HepG2 (cell line): ENCODE measurements around the gene TRIM59. TPM values are rescaled to one million over a fixed set of nuclear protein-coding genes. Genes with fewer than 3 reads are reported as not detected.

Source experiments
- ATAC-seq: fragments of 200-7000 bp; cut with Tn5 transposase; 3 replicates; pipeline ENCODE4 v1.9.1; 2020; ENCODE audit warnings: mild to moderate bottlenecking, moderate library complexity
- BruUV-seq: library from RNA; stranded (reverse); fragments of 400-500 nt; replicated peaks from 2 replicates; lab custom pipeline; 2021; lab: Mats Ljungman, UMichigan
- CTCF ChIA-PET: fragments of 300-600 bp; formaldehyde crosslinking; extraction: SDS; loops from one replicate; lab custom pipeline; 2021; ENCODE audit warnings: low total read pairs, inconsistent platforms, low intra/inter-chr PET ratio; lab: Yijun Ruan, JAX
- POLR2A ChIA-PET: fragments of 350-600 bp; sonication (Branson Sonifier 250); formaldehyde crosslinking; loops from one replicate; lab custom pipeline; 2020; ENCODE audit warnings: antibody characterized with exemption, inconsistent platforms; lab: Yijun Ruan, JAX
- DNase-seq: peaks from one replicate; pipeline ENCODE4 v3.0.0-alpha.2; 2015; ENCODE audit warnings: low spot score
- FAIRE-seq: peaks from 3 replicates; lab custom pipeline; 2011; peaks lifted over from hg19 to GRCh38; lab: Jason Lieb, UNC
- H2AFZ ChIP-seq: one replicate; pipeline ENCODE4 v1.6.1; 2011; ENCODE audit warnings: low read length, inconsistent platforms
- H3K27ac ChIP-seq: fragments of 300-600 bp; 3 replicates; pipeline ENCODE4 v1.8.0; 2011; ENCODE audit warnings: mixed run types, mild to moderate bottlenecking, mixed read lengths, low read length, inconsistent platforms; ENCODE audit not compliant: insufficient read depth; ENCODE audit errors: extremely low read length
- H3K27me3 ChIP-seq, 2 experiments: fragments of 200-600 bp in 1 of 2; 2 replicates in 1 of 2; 3 replicates in 1 of 2; pipeline versions ENCODE4 v1.6.0 to v1.8.0; 2011; ENCODE audit warnings: low read length in 2 of 2, mild to moderate bottlenecking in 2 of 2, moderate library complexity in 2 of 2, inconsistent platforms in 1 of 2; ENCODE audit not compliant: insufficient read depth in 2 of 2, control insufficient read depth in 1 of 2
- H3K36me3 ChIP-seq, 2 experiments: fragments of 200-600 bp in 1 of 2; replicated peaks in 1 of 2; 2 replicates in 1 of 2; 3 replicates in 1 of 2; pipeline versions ENCODE4 v1.5.1 to v1.8.0; 2011; ENCODE audit warnings: low read length in 2 of 2, inconsistent platforms in 1 of 2; ENCODE audit not compliant: insufficient read depth in 2 of 2, control insufficient read depth in 1 of 2
- H3K4me1 ChIP-seq: 2 replicates; pipeline ENCODE4 v1.5.1; 2012; ENCODE audit warnings: low read length, inconsistent platforms; ENCODE audit not compliant: insufficient read depth
- H3K4me2 ChIP-seq: 2 replicates; pipeline ENCODE4 v1.6.0; 2011; ENCODE audit warnings: low read depth, low read length, inconsistent platforms
- H3K4me3 ChIP-seq, 3 experiments: fragments of 200-600 bp in 1 of 3; sonication (generic), shearing (Covaris generic) in 1 of 3; replicated peaks in 1 of 3; 2 replicates each; pipeline ENCODE4 v1.5.1; 2011 to 2016; ENCODE audit warnings: low read length in 3 of 3, inconsistent platforms in 2 of 3, low read depth in 2 of 3, mild to moderate bottlenecking in 2 of 3, control low read depth in 1 of 3, mixed read lengths in 1 of 3; ENCODE audit not compliant: insufficient read depth in 1 of 3
- H3K79me2 ChIP-seq: one replicate; pipeline ENCODE4 v1.6.1; 2011; ENCODE audit warnings: low read length, inconsistent platforms; ENCODE audit not compliant: insufficient read depth
- H3K9ac ChIP-seq: 2 replicates; pipeline ENCODE4 v1.6.0; 2011; ENCODE audit warnings: mild to moderate bottlenecking, low read depth, low read length, inconsistent platforms; ENCODE audit not compliant: insufficient read depth
- H3K9me3 ChIP-seq: 2 replicates; pipeline ENCODE4 v1.5.1; 2012; ENCODE audit warnings: mild to moderate bottlenecking, low read length
- H4K20me1 ChIP-seq: 2 replicates; pipeline ENCODE4 v1.6.0; 2011; ENCODE audit warnings: inconsistent platforms, mild to moderate bottlenecking, low read length, moderate library complexity; ENCODE audit not compliant: insufficient read depth
- CCAR2 ChIP-seq: fragments of 200-400 bp; formaldehyde crosslinking; optimal IDR thresholded peaks from 2 replicates; pipeline ENCODE3; 2018; ENCODE audit warnings: low read depth, mild to moderate bottlenecking, low read length, moderate library complexity
- CENPT ChIP-seq: sonication (generic); formaldehyde crosslinking; IDR thresholded peaks from 2 replicates; pipeline ENCODE4 v1.8.0; 2022; ENCODE audit warnings: low read depth, mild to moderate bottlenecking, moderate library complexity, missing genetic modification reagents
- HDAC2 ChIP-seq: sonication (generic); formaldehyde crosslinking; IDR thresholded peaks from 2 replicates; pipeline ENCODE4 v1.4.0; 2020; ENCODE audit warnings: missing genetic modification reagents
- MTF1 ChIP-seq: sonication (generic); formaldehyde crosslinking; IDR thresholded peaks from 2 replicates; pipeline ENCODE4 v1.5.0; 2020; ENCODE audit warnings: missing genetic modification reagents
- MZF1 ChIP-seq: sonication (generic); formaldehyde crosslinking; IDR thresholded peaks from 2 replicates; pipeline ENCODE4 v1.8.1; 2023; ENCODE audit warnings: mild to moderate bottlenecking, missing genetic modification reagents, borderline replicate concordance
- NFKBIZ ChIP-seq: IDR thresholded peaks from 2 replicates; pipeline ENCODE4 v1.6.1; 2018; ENCODE audit warnings: missing genetic modification reagents, missing compliant biosample characterization
- YEATS4 ChIP-seq: sonication (generic); formaldehyde crosslinking; IDR thresholded peaks from 2 replicates; pipeline ENCODE4 v1.4.0; 2020; ENCODE audit warnings: missing genetic modification reagents, borderline replicate concordance
- ZNF326 ChIP-seq: sonication (generic); formaldehyde crosslinking; IDR thresholded peaks from 2 replicates; pipeline ENCODE4 v1.4.0; 2020; ENCODE audit warnings: missing genetic modification reagents, borderline replicate concordance
- ZNF670 ChIP-seq: sonication (generic); formaldehyde crosslinking; IDR thresholded peaks from 2 replicates; pipeline ENCODE4 v1.8.0; 2022; ENCODE audit warnings: mild to moderate bottlenecking, missing genetic modification reagents, borderline replicate concordance
- WGBS: methylation state at CpG from one replicate; pipeline ENCODE4 v1.1.6; 2017; ENCODE audit warnings: low lambda C conversion rate; 5-methylcytosine and 5-hydroxymethylcytosine counted together
- in situ Hi-C: cut with HindIII; loops from 2 replicates; pipeline ENCODE4 v1.10.0; 2017; ENCODE audit warnings: low pct_unique_long_range_greater_than_20kb; ENCODE audit not compliant: extremely low pct_ligation_motif_present
- intact Hi-C: fragments of 100-400 bp; cut with micrococcal nuclease; formaldehyde crosslinking; loops from one replicate; pipeline ENCODE4 v1.10.0; 2022; ENCODE audit not compliant: unreplicated experiment
- polyA plus RNA-seq, 8 experiments: library from polyadenylated mRNA; depleted of rRNA in 3 of 8; stranded (reverse) in 7 of 8; unstranded in 1 of 8; fragments of >200 nt; fragmentation: Illumina TruSeq in 4 of 8; extraction: Trizol in 4 of 8; gene quantifications; 2 replicates each; pipeline versions ENCODE4 v1.2.1 to v1.2.3, GENCODE V29; 2011 to 2016; ENCODE audit warnings: low read depth in 4 of 8, missing spikeins in 1 of 8, mixed read lengths in 1 of 8; ENCODE audit not compliant: insufficient read depth in 1 of 8
- total RNA-seq, 5 experiments: library from RNA; depleted of rRNA; stranded (reverse); fragments of >200 nt; fragmentation: Illumina TruSeq; extraction: Trizol; gene quantifications; 2 replicates each; pipeline ENCODE4 v1.2.3, GENCODE V29; 2016; ENCODE audit warnings: low read depth in 1 of 5
- TF ChIP-seq, protein P1 (sequence below): sonication (generic); formaldehyde crosslinking; conservative IDR thresholded peaks from 2 replicates; pipeline ENCODE4 v1.4.0; 2020; ENCODE audit warnings: mild to moderate bottlenecking, missing genetic modification reagents, moderate library complexity
- TF ChIP-seq, protein P2 (sequence below): IDR thresholded peaks from 2 replicates; pipeline ENCODE4 v1.6.1; 2016; ENCODE audit warnings: control low read depth
- TF ChIP-seq, protein P3 (sequence below): sonication (generic); formaldehyde crosslinking; IDR thresholded peaks from 2 replicates; pipeline ENCODE4 v1.4.0; 2020; ENCODE audit warnings: missing genetic modification reagents, borderline replicate concordance
- TF ChIP-seq, protein P4 (sequence below): sonication (generic); formaldehyde crosslinking; IDR thresholded peaks from 2 replicates; pipeline ENCODE4 v1.4.0; 2020; ENCODE audit warnings: missing genetic modification reagents

TRIM59 gene
- total and polyA plus RNA-seq, 2 of the 13 experiments (the other 11 are each of a cell fraction or from before 2014, with no cell fraction given): 1.3 to 3.2 TPM

DNA sequence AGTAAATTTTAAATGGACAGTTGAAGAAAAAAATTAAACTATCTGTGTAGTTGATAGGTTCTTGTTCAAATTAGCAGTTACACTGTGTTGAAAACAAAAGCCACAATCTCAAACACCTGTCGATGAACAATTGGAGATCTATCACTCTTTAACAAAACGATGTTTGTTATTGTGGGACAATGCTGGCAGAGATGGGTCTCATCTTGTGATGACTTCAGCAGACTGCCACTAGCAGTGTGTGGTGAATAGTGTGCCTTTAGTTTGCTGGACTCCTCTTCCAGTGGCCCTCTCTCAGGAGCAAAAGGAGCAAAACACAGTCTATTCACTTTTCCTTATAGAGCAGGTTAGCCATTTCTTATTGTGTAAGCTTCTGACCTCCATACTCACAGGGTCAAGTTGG, 14.7 kb upstream of the TRIM59 start:
- DNase-seq (no peak), FAIRE-seq (no peak), ATAC-seq (no peak)
- no peak overlapping the region for H2AFZ ChIP-seq
- ChIA-PET POLR2A (no interaction called here), CTCF (no interaction called here)
- no TSS peak for BruUV-seq
- no peaks in the 10 kb centered on the region for H3K9me3 ChIP-seq
- H3K4me2 ChIP-seq: no peak overlapping the region
- H3K4me1 ChIP-seq: no peaks in the 10 kb centered on the region
- WGBS: 27% methylated on average over 2 of the region's 2 CpGs
- H3K4me3 ChIP-seq: no peak overlapping the region
- intact Hi-C loops: no loop called here
- in situ Hi-C loops: no loop called here
- no peaks in the 10 kb centered on the region for H4K20me1 ChIP-seq
- no peaks in the 10 kb centered on the region; a peak in 2 of 5 replicates for H3K27me3 ChIP-seq
- no peak overlapping the region for H3K27ac ChIP-seq
- no peaks in the 10 kb centered on the region for H3K79me2 ChIP-seq
- H3K9ac ChIP-seq: no peak overlapping the region
- no peaks in the 10 kb centered on the region for H3K36me3 ChIP-seq
- TF ChIP-seq, protein P1, sequence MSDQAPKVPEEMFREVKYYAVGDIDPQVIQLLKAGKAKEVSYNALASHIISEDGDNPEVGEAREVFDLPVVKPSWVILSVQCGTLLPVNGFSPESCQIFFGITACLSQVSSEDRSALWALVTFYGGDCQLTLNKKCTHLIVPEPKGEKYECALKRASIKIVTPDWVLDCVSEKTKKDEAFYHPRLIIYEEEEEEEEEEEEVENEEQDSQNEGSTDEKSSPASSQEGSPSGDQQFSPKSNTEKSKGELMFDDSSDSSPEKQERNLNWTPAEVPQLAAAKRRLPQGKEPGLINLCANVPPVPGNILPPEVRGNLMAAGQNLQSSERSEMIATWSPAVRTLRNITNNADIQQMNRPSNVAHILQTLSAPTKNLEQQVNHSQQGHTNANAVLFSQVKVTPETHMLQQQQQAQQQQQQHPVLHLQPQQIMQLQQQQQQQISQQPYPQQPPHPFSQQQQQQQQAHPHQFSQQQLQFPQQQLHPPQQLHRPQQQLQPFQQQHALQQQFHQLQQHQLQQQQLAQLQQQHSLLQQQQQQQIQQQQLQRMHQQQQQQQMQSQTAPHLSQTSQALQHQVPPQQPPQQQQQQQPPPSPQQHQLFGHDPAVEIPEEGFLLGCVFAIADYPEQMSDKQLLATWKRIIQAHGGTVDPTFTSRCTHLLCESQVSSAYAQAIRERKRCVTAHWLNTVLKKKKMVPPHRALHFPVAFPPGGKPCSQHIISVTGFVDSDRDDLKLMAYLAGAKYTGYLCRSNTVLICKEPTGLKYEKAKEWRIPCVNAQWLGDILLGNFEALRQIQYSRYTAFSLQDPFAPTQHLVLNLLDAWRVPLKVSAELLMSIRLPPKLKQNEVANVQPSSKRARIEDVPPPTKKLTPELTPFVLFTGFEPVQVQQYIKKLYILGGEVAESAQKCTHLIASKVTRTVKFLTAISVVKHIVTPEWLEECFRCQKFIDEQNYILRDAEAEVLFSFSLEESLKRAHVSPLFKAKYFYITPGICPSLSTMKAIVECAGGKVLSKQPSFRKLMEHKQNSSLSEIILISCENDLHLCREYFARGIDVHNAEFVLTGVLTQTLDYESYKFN (CRISPR knock-in tag): no peak
- TF ChIP-seq MTF1 (CRISPR knock-in tag): no peak
- no peak for TF ChIP-seq CENPT (CRISPR knock-in tag)
- no peak for TF ChIP-seq HDAC2 (CRISPR knock-in tag)
- no peak for TF ChIP-seq ZNF326 (CRISPR knock-in tag)
- TF ChIP-seq ZNF670 (CRISPR knock-in tag): no peak
- TF ChIP-seq, protein P2, sequence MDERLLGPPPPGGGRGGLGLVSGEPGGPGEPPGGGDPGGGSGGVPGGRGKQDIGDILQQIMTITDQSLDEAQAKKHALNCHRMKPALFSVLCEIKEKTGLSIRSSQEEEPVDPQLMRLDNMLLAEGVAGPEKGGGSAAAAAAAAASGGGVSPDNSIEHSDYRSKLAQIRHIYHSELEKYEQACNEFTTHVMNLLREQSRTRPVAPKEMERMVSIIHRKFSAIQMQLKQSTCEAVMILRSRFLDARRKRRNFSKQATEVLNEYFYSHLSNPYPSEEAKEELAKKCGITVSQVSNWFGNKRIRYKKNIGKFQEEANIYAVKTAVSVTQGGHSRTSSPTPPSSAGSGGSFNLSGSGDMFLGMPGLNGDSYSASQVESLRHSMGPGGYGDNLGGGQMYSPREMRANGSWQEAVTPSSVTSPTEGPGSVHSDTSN (CRISPR knock-in tag): no peak
- TF ChIP-seq CCAR2: no peak
- TF ChIP-seq, protein P3, sequence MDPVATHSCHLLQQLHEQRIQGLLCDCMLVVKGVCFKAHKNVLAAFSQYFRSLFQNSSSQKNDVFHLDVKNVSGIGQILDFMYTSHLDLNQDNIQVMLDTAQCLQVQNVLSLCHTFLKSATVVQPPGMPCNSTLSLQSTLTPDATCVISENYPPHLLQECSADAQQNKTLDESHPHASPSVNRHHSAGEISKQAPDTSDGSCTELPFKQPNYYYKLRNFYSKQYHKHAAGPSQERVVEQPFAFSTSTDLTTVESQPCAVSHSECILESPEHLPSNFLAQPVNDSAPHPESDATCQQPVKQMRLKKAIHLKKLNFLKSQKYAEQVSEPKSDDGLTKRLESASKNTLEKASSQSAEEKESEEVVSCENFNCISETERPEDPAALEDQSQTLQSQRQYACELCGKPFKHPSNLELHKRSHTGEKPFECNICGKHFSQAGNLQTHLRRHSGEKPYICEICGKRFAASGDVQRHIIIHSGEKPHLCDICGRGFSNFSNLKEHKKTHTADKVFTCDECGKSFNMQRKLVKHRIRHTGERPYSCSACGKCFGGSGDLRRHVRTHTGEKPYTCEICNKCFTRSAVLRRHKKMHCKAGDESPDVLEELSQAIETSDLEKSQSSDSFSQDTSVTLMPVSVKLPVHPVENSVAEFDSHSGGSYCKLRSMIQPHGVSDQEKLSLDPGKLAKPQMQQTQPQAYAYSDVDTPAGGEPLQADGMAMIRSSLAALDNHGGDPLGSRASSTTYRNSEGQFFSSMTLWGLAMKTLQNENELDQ (CRISPR knock-in tag): no peak
- TF ChIP-seq MZF1 (CRISPR knock-in tag): no peak
- TF ChIP-seq, protein P4, sequence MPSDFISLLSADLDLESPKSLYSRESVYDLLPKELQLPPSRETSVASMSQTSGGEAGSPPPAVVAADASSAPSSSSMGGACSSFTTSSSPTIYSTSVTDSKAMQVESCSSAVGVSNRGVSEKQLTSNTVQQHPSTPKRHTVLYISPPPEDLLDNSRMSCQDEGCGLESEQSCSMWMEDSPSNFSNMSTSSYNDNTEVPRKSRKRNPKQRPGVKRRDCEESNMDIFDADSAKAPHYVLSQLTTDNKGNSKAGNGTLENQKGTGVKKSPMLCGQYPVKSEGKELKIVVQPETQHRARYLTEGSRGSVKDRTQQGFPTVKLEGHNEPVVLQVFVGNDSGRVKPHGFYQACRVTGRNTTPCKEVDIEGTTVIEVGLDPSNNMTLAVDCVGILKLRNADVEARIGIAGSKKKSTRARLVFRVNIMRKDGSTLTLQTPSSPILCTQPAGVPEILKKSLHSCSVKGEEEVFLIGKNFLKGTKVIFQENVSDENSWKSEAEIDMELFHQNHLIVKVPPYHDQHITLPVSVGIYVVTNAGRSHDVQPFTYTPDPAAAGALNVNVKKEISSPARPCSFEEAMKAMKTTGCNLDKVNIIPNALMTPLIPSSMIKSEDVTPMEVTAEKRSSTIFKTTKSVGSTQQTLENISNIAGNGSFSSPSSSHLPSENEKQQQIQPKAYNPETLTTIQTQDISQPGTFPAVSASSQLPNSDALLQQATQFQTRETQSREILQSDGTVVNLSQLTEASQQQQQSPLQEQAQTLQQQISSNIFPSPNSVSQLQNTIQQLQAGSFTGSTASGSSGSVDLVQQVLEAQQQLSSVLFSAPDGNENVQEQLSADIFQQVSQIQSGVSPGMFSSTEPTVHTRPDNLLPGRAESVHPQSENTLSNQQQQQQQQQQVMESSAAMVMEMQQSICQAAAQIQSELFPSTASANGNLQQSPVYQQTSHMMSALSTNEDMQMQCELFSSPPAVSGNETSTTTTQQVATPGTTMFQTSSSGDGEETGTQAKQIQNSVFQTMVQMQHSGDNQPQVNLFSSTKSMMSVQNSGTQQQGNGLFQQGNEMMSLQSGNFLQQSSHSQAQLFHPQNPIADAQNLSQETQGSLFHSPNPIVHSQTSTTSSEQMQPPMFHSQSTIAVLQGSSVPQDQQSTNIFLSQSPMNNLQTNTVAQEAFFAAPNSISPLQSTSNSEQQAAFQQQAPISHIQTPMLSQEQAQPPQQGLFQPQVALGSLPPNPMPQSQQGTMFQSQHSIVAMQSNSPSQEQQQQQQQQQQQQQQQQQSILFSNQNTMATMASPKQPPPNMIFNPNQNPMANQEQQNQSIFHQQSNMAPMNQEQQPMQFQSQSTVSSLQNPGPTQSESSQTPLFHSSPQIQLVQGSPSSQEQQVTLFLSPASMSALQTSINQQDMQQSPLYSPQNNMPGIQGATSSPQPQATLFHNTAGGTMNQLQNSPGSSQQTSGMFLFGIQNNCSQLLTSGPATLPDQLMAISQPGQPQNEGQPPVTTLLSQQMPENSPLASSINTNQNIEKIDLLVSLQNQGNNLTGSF (CRISPR knock-in tag): no peak
- no peak for TF ChIP-seq NFKBIZ (CRISPR knock-in tag)
- no peak for TF ChIP-seq YEATS4 (CRISPR knock-in tag)
